HG02798 (cell line): ENCODE data around the gene MLXIP.

ENCODE experiments used
- ATAC-seq: cut with Tn5 transposase; IDR thresholded peaks from one replicate; pipeline ENCODE4 v1.9.1; 2021; ENCODE audit warnings: mild to moderate bottlenecking; ENCODE audit not compliant: unreplicated experiment, poor library complexity

The MLXIP gene

DNA sequence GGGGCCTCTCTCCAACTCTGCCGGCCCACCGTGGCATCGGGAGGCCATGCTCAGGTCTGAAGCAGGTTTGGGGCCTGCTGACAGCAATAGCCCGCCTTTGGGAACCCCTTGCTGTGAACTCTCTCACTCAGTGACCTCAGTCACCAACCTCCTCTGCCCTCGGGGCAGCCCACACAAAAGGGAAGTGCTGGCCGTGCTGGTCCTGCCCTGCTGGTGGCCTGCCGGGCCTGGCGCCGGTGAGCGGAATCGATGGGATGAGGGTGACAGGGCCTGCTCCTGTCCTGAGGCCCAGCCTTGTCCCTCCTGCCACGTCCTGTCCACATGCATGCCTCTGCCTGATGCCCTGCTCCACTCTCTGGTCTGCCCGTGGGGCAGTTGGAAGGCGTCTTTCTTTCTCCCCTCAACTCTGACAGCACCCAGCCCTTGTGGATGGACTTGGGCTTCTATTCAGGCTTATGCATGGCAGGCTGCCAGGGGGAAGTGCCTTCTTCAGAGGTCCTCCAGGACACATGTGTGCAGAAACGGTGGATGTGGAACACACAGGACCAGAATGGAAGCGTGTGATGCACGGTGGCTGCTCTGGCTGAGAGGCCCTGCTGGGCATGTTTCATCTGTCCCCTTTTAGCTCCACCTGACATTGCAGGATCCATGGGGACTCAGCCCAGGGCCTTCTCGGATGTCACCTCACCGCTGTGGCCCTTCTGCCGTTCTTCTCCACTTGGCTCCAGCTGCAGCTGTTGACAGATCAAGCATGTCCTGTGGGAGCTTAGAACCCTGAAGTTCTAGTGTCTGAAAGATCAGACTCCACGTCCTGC is 63.6 kb downstream of the MLXIP start:
- no peak for ATAC-seq

- no peak for ATAC-seq
Measured at GRCh38 chr12:122142857-122143256, 64.3 kb downstream of the MLXIP start.

- ATAC-seq: no peak
Measured at GRCh38 chr12:122144885-122145284, 66.3 kb downstream of the MLXIP start.

- ATAC-seq: no peak
Measured at GRCh38 chr12:122145505-122146330, 67.2 kb downstream of the MLXIP start.

GRCh38 chr12:122147514-122148290 is 69.1 kb downstream of the MLXIP start:
- ATAC-seq: no peak

GRCh38 chr12:122148657-122149056 is 70.1 kb downstream of the MLXIP start:
- no peak for ATAC-seq

DNA sequence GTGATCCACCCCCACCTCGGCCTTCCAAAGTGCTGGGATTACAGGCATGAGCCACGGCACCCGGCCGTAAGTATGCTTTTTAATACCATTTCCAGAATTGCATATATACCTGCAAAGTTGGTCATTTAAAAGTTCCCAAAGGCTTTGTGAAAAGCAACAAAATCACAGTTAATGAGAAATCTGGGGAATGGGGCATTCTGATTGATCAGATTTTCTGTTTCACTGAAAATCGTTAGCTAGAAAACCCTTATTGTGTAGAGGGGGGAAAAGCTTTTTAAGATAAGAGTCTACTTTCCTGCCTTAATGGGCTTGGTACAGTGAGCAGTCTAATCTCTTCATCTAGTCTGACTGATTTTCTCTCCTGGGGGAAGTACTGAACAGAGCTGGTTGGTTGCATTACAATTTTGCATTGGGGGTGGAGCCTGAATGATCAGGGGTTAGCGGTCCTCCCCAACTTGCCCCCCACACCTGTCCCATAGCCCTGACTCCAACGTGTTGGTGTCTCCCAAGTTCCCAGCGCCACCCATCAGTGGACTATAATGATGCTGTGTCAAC is 71.6 kb downstream of the MLXIP start:
- no peak for ATAC-seq

GRCh38 chr12:122152754-122153153 is 74.2 kb downstream of the MLXIP start:
- no peak for ATAC-seq

GRCh38 chr12:122155705-122156104 is 77.1 kb downstream of the MLXIP start:
- no peak for ATAC-seq

- no peak for ATAC-seq
Measured at GRCh38 chr12:122158700-122159285, 80.2 kb downstream of the MLXIP start.

DNA sequence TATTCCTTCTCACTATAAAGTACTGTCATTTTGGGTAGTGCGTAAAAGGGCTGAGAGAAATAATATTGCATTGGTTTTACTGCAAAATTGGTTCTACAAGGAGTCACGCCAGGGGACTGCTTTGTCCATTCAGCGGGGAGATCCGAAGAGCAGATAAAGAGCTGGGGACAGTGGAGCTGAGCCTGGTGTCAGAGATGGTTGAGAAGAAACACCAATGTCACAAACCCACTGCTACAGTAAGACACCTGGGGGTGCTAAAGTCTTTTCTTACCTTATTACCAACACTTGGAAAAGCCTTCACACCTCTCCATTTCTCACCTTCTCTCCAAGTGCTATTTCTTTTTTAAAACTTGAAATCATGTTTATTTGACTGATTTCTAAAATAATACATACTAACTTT is 81.3 kb downstream of the MLXIP start:
- no peak for ATAC-seq

GRCh38 chr12:122160761-122161160 is 82.2 kb downstream of the MLXIP start:
- ATAC-seq: no peak

- no peak for ATAC-seq
Measured at GRCh38 chr12:122161682-122162081, 83.1 kb downstream of the MLXIP start.

DNA sequence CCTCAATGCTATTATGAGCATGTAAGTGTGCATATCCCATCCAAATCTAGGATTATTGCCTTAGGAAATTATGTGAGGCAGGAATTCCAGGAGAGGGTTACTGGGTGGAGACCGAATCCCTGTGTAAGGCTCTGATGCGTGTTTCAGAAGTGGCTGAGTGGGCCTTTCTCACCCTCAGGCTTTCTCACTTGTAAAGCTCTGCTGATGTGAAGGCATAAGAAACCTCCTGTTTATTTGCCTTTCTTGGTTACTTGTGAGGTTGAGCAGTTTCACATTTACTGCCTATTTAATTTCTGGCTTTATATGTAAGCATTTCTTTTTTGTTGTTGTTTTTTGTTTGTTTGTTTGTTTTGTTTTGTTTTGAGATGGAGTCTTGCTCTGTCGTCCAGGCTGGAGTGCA is 84.4 kb downstream of the MLXIP start:
- ATAC-seq: no peak

GRCh38 chr12:122166422-122167349 is 88.1 kb downstream of the MLXIP start:
- ATAC-seq: peak; percentile 73

- no peak for ATAC-seq
Measured at GRCh38 chr12:122167356-122167925, 88.9 kb downstream of the MLXIP start.

DNA sequence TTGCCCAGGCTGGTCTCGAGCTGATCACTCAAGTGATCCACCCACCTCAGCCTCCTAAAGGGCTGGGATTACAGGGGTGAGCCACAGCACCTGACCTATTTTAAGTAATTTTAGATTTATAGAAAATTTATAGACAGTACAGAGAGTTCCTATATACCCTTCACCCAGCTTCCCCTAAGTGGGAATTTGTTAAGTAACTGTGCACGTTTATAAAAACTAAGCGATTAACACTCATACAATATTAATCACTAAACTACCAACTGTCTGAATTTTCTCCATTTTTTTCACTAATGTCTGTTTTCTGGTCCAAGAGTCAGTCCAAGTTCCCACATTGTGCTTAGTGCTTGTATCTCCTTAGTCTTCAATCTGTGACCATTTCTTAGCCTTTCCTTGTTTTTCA is 89.9 kb downstream of the MLXIP start:
- no peak for ATAC-seq

DNA sequence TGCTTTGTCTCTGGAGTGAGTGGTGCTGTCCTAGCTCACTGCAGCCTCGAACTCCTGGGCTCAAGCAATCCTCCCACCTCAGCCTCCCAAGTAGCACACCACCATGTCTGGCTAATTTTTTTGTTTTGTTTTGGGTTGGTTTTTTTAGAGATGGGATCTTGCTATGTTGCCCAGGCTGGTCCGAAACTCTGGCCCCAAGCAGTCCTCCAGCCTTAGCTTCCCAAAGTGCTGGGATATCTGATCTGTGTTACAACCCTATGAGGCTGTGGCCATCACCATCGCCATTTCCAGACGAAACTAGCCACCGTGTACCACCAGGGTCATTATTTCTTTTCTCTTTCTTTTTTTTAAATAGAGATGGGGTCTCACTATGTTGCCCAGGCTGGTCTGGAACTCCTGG is 92.8 kb downstream of the MLXIP start:
- no peak for ATAC-seq
